Parathyroid adenoma (tissue), 2 donors: ENCODE results near the gene CSTPP1.

Source experiments
- H2AFZ ChIP-seq: fragments of 300-600 bp; sonication (generic); one replicate; pipeline ENCODE4 v1.7.0; 2017; ENCODE audit warnings: antibody characterized with exemption, mild to moderate bottlenecking
- H3K27ac ChIP-seq: fragments of 300-600 bp; sonication (generic); one replicate; pipeline ENCODE4 v1.7.0; 2017
- H3K27me3 ChIP-seq: fragments of 300-600 bp; sonication (generic); one replicate; pipeline ENCODE4 v1.7.0; 2017; ENCODE audit warnings: low read length; ENCODE audit not compliant: control insufficient read depth, insufficient read depth
- H3K36me3 ChIP-seq: fragments of 300-600 bp; sonication (generic); one replicate; pipeline ENCODE4 v1.7.0; 2017; ENCODE audit warnings: low read length; ENCODE audit not compliant: control insufficient read depth, insufficient read depth
- H3K4me1 ChIP-seq: fragments of 300-600 bp; sonication (generic); one replicate; pipeline ENCODE4 v1.7.0; 2017; ENCODE audit warnings: control low read depth
- H3K4me2 ChIP-seq: fragments of 300-600 bp; sonication (generic); one replicate; pipeline ENCODE4 v1.7.0; 2017; ENCODE audit warnings: low read length
- H3K4me3 ChIP-seq: fragments of 300-600 bp; sonication (generic); one replicate; pipeline ENCODE4 v1.7.0; 2017; ENCODE audit warnings: low read depth, low read length
- H3K79me2 ChIP-seq: fragments of 300-600 bp; sonication (generic); one replicate; pipeline ENCODE4 v1.7.0; 2017; ENCODE audit warnings: control low read depth
- H3K9ac ChIP-seq: fragments of 300-600 bp; sonication (generic); one replicate; pipeline ENCODE4 v1.7.0; 2017; ENCODE audit warnings: mild to moderate bottlenecking
- H3K9me3 ChIP-seq: fragments of 300-600 bp; sonication (generic); one replicate; pipeline ENCODE4 v1.7.0; 2017; ENCODE audit warnings: low read length; ENCODE audit not compliant: control insufficient read depth
- CTCF ChIP-seq: fragments of 300-600 bp; sonication (generic); IDR thresholded peaks from one replicate; pipeline ENCODE4 v1.7.0; 2017; ENCODE audit warnings: antibody characterized with exemption, mild to moderate bottlenecking
- donor health status: primary hyperparathyroidism.

CSTPP1 gene

DNA sequence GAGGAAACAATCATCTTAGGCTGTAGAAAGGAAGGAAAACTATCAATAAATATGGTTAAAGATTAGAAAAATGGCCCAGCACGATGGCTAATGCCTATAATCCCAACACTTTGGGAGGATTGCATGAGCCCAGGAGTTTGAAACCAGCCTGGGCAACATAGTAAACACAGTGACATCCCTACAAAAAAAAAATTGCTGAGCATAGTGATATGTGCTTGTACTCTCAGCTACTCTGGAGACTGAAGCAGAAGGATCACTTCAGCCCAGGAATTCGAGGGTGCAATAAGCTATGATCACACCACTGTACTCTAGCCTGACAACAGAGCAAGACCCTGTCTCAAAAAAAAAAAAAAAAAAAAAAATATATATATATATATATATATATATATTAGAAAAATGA, 185.2 kb downstream of the CSTPP1 start:
- Histone ChIP-seq H3K9me3 (no peaks in the 10 kb centered on the region), H3K27ac (no peak overlapping the region), H3K36me3 (no peaks in the 10 kb centered on the region), H3K27me3 (no peaks in the 10 kb centered on the region), H3K4me2 (no peak overlapping the region), H2AFZ (no peak overlapping the region), H3K4me1 (no peaks in the 10 kb centered on the region), H3K79me2 (no peaks in the 10 kb centered on the region), H3K9ac (no peak overlapping the region), H3K4me3 (no peak overlapping the region)
- TF ChIP-seq CTCF, result no peak

- no peak overlapping the region for H3K4me2 ChIP-seq
- no peaks in the 10 kb centered on the region for H3K79me2 ChIP-seq
- no peak overlapping the region for H3K27ac ChIP-seq
- H3K36me3 ChIP-seq, result no peaks in the 10 kb centered on the region
- no peak overlapping the region for H3K9ac ChIP-seq
- H3K9me3 ChIP-seq, result no peaks in the 10 kb centered on the region
- H3K27me3 ChIP-seq, result no peaks in the 10 kb centered on the region
- no peaks in the 10 kb centered on the region for H3K4me1 ChIP-seq
- no peak for TF ChIP-seq CTCF
- no peak overlapping the region for H3K4me3 ChIP-seq
- no peak overlapping the region for H2AFZ ChIP-seq
Observed at GRCh38 chr11:47123094-47123493, 186.5 kb downstream of the CSTPP1 start.

- Histone ChIP-seq H3K27ac (no peak overlapping the region), H3K4me1 (no peaks in the 10 kb centered on the region), H3K27me3 (no peaks in the 10 kb centered on the region), H3K79me2 (no peaks in the 10 kb centered on the region), H3K9me3 (no peaks in the 10 kb centered on the region), H3K36me3 (no peaks in the 10 kb centered on the region), H2AFZ (no peak overlapping the region), H3K4me2 (no peak overlapping the region), H3K9ac (no peak overlapping the region), H3K4me3 (no peak overlapping the region)
- TF ChIP-seq CTCF, result no peak
Observed at GRCh38 chr11:47124675-47125074, 188.1 kb downstream of the CSTPP1 start.

- no peak overlapping the region for H2AFZ ChIP-seq
- no peaks in the 10 kb centered on the region for H3K79me2 ChIP-seq
- H3K4me3 ChIP-seq, result no peak overlapping the region
- no peak overlapping the region for H3K9ac ChIP-seq
- H3K27ac ChIP-seq, result no peak overlapping the region
- no peaks in the 10 kb centered on the region for H3K27me3 ChIP-seq
- no peaks in the 10 kb centered on the region for H3K36me3 ChIP-seq
- TF ChIP-seq CTCF, result no peak
- no peaks in the 10 kb centered on the region for H3K4me1 ChIP-seq
- H3K9me3 ChIP-seq, result no peaks in the 10 kb centered on the region
- no peak overlapping the region for H3K4me2 ChIP-seq
Observed at GRCh38 chr11:47125083-47125482, 188.5 kb downstream of the CSTPP1 start.

GRCh38 chr11:47127213-47127612, 190.7 kb downstream of the CSTPP1 start:
- no peaks in the 10 kb centered on the region for H3K9me3 ChIP-seq
- no peak overlapping the region for H3K4me3 ChIP-seq
- no peaks in the 10 kb centered on the region for H3K36me3 ChIP-seq
- no peak overlapping the region for H3K9ac ChIP-seq
- H2AFZ ChIP-seq, result no peak overlapping the region
- H3K79me2 ChIP-seq, result no peaks in the 10 kb centered on the region
- no peak overlapping the region for H3K4me2 ChIP-seq
- no peak overlapping the region for H3K27ac ChIP-seq
- H3K4me1 ChIP-seq, result no peaks in the 10 kb centered on the region
- no peaks in the 10 kb centered on the region for H3K27me3 ChIP-seq
- no peak for TF ChIP-seq CTCF
